HL-60/S4 treated with retinoic acid at 250 ng/mL for 4 days and 3 days (cell line): ENCODE results near the gene KIF5A.

Experiments used
- in situ Hi-C: fragments of 300-500 bp; cut with MboI; formaldehyde crosslinking; loops from 2 replicates; pipeline ENCODE4 v1.7.0; 2022; ENCODE audit warnings: low sequenced_read_pairs

Gene KIF5A

GRCh38 chr12:57604992-57605810 is 55.4 kb downstream of the KIF5A start:
- in situ Hi-C loops: no loop called here

GRCh38 chr12:57605811-57606311 is 56.0 kb downstream of the KIF5A start:
- in situ Hi-C loops: no loop called here

- in situ Hi-C loops: no loop called here
Observed at GRCh38 chr12:57606399-57606798, 56.6 kb downstream of the KIF5A start.

DNA sequence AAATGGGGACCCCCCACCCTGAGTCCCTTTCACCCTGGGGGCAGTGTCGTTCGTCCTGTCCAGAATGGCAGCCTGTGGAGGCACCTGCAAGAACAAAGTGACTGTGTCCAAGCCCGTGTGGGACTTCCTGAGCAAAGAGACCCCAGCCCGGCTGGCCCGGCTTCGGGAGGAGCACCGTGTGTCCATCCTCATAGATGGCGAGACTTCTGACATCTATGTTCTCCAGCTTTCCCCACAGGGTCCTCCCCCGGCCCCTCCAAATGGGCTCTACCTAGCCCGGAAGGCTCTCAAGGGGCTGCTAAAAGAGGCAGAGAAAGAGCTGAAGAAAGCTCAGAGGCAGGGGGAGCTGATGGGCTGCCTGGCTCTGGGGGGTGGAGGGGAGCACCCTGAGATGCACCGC is 57.0 kb downstream of the KIF5A start:
- in situ Hi-C loops: no loop called here

GRCh38 chr12:57607958-57608663 is 58.3 kb downstream of the KIF5A start:
- in situ Hi-C loops: no loop called here

GRCh38 chr12:57609101-57609780 is 59.4 kb downstream of the KIF5A start:
- in situ Hi-C loops: no loop called here

DNA sequence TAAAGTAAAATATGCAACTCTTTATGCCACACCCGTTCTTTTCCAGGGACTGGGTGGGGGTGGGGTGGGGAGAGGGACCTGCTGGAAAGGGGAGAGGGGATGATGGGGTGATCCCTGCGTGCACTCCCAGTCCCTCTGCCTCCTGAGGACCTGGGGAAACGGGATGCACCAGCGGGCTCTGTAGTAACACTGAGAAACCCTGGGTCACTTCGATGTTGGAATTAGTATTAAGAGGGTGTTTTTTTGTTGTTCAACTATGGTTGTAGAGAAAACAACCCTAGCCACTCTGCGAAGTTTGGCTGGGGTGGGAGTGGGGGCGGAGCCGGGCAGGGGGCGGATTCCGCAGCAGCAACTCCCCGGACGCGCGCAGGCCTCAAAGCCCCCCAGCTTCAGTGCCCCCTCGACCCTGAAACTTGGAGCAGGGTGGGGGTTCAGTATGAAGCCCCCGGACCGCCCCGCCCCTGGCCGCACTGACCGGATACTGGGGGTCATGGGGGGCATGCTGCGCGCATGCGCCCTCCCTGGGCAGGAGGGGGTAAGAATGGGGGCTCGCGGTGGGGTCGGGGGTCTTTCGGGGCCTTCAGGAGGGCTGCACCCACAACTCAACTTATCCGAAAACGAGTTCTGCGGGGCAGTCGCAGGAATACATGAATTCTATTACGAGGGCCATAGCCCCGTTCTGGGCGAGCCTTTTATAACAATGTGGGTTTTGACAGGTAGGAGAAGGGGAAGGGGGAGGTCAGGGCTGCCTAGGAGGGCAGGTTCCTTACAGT is 60.1 kb downstream of the KIF5A start:
- in situ Hi-C loops: no loop called here

- in situ Hi-C loops: no loop called here
Observed at GRCh38 chr12:57610554-57611107, 60.8 kb downstream of the KIF5A start.

- in situ Hi-C loops: no loop called here
Observed at GRCh38 chr12:57611108-57611826, 61.4 kb downstream of the KIF5A start, which contains the start of gene ARHGEF25. Gene ARHGEF25, plus strand, starts transcription at chr12:57611435. Its CDS starts 460 bp downstream, at chr12:57611895.

GRCh38 chr12:57611827-57612710 is 62.2 kb downstream of the KIF5A start:
- in situ Hi-C loops: no loop called here

GRCh38 chr12:57612711-57613426 is 63.0 kb downstream of the KIF5A start:
- in situ Hi-C loops: no loop called here

GRCh38 chr12:57613427-57614109 is 63.7 kb downstream of the KIF5A start:
- in situ Hi-C loops: no loop called here

DNA sequence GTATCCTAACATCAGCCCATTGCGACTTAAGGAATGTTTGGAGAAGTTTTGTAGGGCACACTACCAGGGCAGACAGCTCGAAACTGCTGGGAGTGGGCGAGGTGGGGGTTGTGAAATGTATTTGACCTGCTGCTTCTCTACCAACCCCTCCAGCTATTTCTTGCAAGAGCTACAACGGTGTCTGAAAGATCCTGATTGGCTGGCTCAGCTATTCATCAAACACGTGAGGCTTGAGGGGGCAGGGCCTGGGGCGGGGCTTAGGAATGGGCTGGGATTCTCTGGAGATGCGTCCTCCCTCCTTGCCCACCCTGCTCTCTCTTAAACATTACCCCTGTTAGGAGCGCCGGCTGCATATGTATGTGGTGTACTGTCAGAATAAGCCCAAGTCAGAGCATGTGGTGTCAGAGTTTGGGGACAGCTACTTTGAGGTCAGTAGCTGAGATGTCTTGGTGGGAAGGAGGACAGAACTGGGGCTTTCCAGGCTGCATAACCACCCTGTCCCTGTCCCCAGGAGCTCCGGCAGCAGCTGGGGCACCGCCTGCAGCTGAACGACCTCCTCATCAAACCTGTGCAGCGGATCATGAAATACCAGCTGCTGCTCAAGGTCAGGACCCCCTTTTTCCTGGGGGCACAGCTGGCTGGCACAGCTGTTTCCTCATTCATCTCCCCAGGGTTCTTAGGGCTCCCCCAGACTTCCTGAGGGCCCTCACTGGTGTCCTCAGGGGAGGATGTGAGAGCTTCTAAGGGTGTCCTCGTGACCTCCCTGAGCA is 64.5 kb downstream of the KIF5A start:
- in situ Hi-C loops: no loop called here

- in situ Hi-C loops: no loop called here
Observed at GRCh38 chr12:57614948-57615500, 65.2 kb downstream of the KIF5A start.

- in situ Hi-C loops: no loop called here
Observed at GRCh38 chr12:57615637-57616036, 65.8 kb downstream of the KIF5A start.

DNA sequence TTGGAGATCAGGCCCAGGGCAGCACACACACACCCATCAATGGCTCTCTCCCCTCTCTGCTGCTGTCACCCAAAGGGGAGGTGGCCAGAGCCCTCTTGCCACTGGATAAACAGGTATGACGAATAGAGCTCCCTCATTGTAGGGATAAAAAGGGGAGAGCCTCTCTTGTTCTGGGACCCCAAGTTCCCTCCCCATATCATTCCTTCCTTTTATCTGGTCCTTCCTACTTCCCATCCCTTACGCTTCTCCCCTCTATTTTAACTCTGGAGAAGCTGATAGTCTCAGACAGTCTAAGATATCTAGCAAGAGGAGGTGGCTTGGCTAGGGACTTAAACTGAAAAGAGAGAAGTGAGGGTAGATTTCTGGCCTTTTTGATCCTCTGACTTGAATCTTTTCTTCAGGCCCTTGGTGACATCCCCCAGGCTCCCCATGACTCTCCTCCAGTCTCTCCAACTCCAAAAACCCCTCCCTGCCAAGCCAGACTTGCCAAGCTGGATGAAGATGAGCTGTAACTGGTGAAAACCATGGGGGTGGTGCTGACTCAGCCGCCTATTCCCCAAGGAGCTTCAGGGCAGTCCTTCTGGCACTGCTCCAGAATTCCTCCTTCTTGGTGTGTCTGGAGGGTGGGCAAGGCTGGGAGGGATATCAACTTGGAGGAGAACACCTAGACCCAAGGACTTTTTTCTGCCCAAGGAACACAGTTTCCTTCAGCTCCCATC is 66.7 kb downstream of the KIF5A start:
- in situ Hi-C loops: no loop called here
